IPS-20b (cell line): ENCODE results near the gene CCNK.

ENCODE experiments used
- H3K27ac ChIP-seq: one replicate; pipeline ENCODE4 v1.5.1; 2013; ENCODE audit warnings: low read length
- H3K27me3 ChIP-seq: 2 replicates; pipeline ENCODE4 v1.6.1; 2013; ENCODE audit warnings: mild to moderate bottlenecking, low read length, inconsistent platforms; ENCODE audit not compliant: insufficient read depth
- H3K36me3 ChIP-seq: 2 replicates; pipeline ENCODE4 v1.6.1; 2013; ENCODE audit warnings: low read depth, mild to moderate bottlenecking, inconsistent platforms, low read length, moderate library complexity; ENCODE audit not compliant: insufficient read depth
- H3K4me1 ChIP-seq: 2 replicates; pipeline ENCODE4 v1.6.1; 2013; ENCODE audit warnings: mild to moderate bottlenecking, control low read depth, inconsistent platforms, low read length, moderate library complexity; ENCODE audit not compliant: insufficient read depth
- H3K4me3 ChIP-seq: 2 replicates; pipeline ENCODE4 v1.5.1; 2013; ENCODE audit warnings: mild to moderate bottlenecking, low read length, inconsistent platforms
- H3K9ac ChIP-seq: 2 replicates; pipeline ENCODE4 v1.6.1; 2013; ENCODE audit warnings: low read depth, mild to moderate bottlenecking, inconsistent platforms, low read length, moderate library complexity
- H3K9me3 ChIP-seq: 2 replicates; pipeline ENCODE4 v1.6.1; 2013; ENCODE audit warnings: mild to moderate bottlenecking, low read depth, low read length, inconsistent platforms; ENCODE audit not compliant: insufficient read depth

The CCNK gene

DNA sequence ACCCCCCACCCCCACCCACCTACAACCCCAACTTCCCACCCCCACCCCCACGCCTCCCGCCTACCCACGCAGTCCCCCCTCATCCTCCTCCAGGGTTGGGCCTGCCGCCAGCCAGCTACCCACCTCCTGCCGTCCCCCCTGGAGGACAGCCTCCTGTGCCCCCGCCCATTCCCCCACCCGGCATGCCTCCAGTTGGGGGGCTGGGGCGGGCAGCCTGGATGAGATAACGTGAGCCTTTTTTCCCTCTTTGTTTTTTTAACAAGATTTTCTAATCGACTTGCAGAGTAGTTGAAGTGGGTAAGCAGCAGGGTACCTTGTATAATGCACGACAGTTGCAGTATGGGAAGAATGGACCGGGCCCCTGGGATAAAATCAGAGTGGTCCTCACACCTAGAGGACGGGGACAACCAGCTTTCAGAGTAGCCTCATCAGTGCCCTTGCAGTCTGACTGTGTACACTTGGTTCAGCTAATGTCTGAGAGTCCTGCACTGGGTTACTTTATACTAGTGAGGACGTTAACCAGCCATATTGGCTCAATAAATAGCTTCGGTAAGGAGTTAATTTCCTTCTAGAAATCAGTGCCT, 29.4 kb downstream of the CCNK start:
- peaks cover 70% of the 10 kb centered on the region for H3K36me3 ChIP-seq

GRCh38 chr14:99511421-99512109, 30.4 kb downstream of the CCNK start:
- H3K36me3 ChIP-seq: peaks cover 61% of the 10 kb centered on the region
- H3K27ac ChIP-seq: no peak overlapping the region
- no peak overlapping the region for H3K4me3 ChIP-seq
- no peak overlapping the region for H3K9ac ChIP-seq
- H3K27me3 ChIP-seq: no peaks in the 10 kb centered on the region
- H3K4me1 ChIP-seq: no peaks in the 10 kb centered on the region
- H3K9me3 ChIP-seq: no peaks in the 10 kb centered on the region

More for the DNA sequence above, 29.4 kb downstream of the CCNK start:
- H3K27ac ChIP-seq: no peak overlapping the region
- no peaks in the 10 kb centered on the region for H3K9me3 ChIP-seq
- no peak overlapping the region for H3K4me3 ChIP-seq
- H3K9ac ChIP-seq: no peak overlapping the region
- H3K4me1 ChIP-seq: no peaks in the 10 kb centered on the region
- H3K27me3 ChIP-seq: no peaks in the 10 kb centered on the region

DNA sequence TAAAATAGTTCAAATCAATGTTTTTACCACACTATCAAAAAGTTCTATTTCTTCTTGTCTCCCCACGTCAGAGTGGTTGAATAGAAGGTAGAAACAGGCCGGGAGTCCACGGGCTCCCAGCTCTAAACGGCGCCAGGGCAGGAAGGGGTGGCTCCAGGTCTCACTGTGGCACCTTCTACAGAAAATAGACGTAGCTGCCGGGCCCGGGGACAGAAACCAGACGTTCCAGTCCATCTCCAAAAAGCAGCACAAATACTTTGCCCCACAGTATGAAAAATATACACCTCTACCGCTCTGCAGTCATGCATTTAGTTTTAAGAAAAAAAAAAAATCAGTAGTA, 30.9 kb downstream of the CCNK start:
- Histone ChIP-seq H3K9ac (no peak overlapping the region), H3K4me3 (no peak overlapping the region), H3K27me3 (no peaks in the 10 kb centered on the region), H3K27ac (no peak overlapping the region), H3K9me3 (no peaks in the 10 kb centered on the region), H3K4me1 (no peaks in the 10 kb centered on the region), H3K36me3 (peaks cover 56% of the 10 kb centered on the region)

DNA sequence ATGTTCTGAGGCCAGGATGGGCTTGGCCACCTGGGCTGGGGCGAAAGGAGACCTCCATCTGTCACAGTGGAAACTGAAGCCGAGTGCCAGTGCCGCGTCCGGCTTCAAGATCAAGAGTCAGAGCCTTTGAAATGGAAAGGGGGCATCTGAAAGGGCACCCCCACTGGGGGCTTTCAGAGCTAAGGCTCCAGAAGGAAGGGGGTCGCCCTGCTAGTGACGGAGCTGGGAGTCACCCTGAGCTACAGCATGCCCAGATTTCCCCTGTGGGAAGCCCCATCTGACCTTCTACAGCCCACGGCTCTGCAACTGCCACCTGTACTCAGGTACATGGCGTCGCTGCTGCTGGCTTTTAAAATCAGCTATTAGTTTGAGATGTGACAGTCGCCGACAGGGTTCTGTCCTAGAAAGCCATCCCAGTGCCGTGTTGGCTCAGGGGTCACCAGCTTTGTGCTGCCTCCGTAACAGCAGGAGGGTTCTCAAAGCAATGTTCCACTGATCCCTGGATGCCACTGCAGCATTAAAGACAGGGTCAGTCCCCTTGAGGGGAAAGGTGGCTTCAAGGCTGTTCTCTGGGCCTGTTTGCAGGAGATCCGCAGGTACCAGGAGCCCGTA, 31.5 kb downstream of the CCNK start:
- H3K4me1 ChIP-seq: no peaks in the 10 kb centered on the region
- H3K4me3 ChIP-seq: no peak overlapping the region
- H3K27me3 ChIP-seq: no peaks in the 10 kb centered on the region
- peaks cover 50% of the 10 kb centered on the region for H3K36me3 ChIP-seq
- no peak overlapping the region for H3K27ac ChIP-seq
- H3K9ac ChIP-seq: no peak overlapping the region
- no peaks in the 10 kb centered on the region for H3K9me3 ChIP-seq

- Histone ChIP-seq H3K27ac (no peak overlapping the region), H3K36me3 (peaks cover 44% of the 10 kb centered on the region), H3K9me3 (no peaks in the 10 kb centered on the region), H3K4me3 (no peak overlapping the region), H3K9ac (no peak overlapping the region), H3K27me3 (no peaks in the 10 kb centered on the region), H3K4me1 (0 out of 2 replicates have a peak, but pooled peaks cover 2% of the 10 kb centered on the region)
These were observed 32.0 kb downstream of the CCNK start for GRCh38 chr14:99513183-99513694.

DNA sequence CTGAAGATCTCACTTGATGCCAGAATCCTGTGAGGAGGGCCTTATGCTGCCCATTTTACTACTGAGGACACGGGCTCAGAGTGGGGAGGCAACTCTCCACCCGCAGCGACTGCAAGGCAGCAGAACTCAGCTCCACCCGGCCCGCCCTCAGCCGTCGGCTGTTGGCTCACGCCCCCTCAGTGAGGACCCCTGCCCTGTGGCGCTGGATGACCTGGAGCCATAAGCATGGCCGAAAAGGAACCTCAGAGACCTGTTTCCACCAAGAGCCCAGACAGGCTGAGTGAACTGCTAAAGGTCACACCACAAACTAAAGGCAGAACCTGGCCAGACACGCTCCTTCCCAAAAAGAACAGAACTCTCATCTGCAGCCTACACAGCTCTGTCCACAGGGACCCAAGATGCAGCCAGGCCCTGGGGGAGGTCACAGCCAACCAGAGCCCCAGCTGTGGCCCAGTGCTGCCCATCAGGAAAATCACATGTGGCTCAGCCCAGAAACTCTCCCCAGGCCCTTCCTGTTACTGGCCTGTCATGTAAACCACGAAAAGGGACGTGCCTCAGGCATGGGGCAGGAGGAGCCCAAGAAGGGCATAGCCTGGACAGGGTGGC, 32.8 kb downstream of the CCNK start:
- no peak overlapping the region for H3K9ac ChIP-seq
- no peak overlapping the region for H3K4me3 ChIP-seq
- H3K4me1 ChIP-seq: 0 out of 2 replicates have a peak, but pooled peaks cover 3% of the 10 kb centered on the region
- no peaks in the 10 kb centered on the region for H3K9me3 ChIP-seq
- H3K27ac ChIP-seq: no peak overlapping the region
- H3K27me3 ChIP-seq: no peaks in the 10 kb centered on the region
- peaks cover 36% of the 10 kb centered on the region for H3K36me3 ChIP-seq

DNA sequence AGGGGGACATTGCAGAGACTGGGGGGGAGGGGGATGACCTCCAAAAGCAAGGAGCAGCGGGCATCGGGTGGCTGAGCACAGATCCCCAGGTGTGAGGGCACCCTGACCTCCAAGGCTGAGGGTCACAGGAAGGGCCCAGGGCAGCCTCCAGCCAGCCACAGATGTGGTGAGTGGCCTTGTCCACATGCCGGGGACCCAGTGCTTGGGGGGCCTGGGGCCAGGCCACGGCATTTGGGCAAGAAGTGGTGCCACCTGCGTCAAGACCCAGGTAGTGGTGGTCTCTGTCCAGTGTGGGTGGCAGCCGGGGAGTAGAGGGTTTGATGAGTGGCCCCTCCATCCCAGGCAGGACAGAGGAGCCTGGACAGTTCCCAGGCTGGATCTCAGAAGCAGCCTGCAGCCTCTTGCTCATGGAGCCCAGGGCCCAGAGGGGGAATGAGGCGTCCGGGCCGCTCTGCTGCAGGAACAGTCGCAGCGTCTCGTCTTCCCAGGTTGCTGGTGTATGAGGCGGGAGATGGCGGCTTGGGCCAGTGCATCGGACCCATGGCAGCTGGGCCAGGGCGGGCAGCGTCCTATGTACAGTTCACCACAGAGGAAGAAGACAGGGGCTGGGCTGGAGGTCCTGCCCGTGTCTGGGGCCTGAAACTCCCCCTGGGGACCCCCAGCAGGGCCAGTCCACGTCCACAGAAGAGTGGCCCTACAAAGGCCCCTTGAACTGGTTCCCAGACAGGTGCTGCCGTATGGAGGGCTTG, 33.5 kb downstream of the CCNK start:
- Histone ChIP-seq H3K27ac (no peak overlapping the region), H3K4me1 (0 out of 2 replicates have a peak, but pooled peaks cover 3% of the 10 kb centered on the region), H3K9me3 (no peaks in the 10 kb centered on the region), H3K9ac (no peak overlapping the region), H3K36me3 (peaks cover 29% of the 10 kb centered on the region), H3K4me3 (no peak overlapping the region), H3K27me3 (no peaks in the 10 kb centered on the region)

GRCh38 chr14:99515301-99516155, 34.3 kb downstream of the CCNK start:
- Histone ChIP-seq H3K9ac (no peak overlapping the region), H3K27me3 (no peaks in the 10 kb centered on the region), H3K4me1 (0 out of 2 replicates have a peak, but pooled peaks cover 3% of the 10 kb centered on the region), H3K27ac (no peak overlapping the region), H3K4me3 (no peak overlapping the region), H3K9me3 (no peaks in the 10 kb centered on the region), H3K36me3 (peaks cover 27% of the 10 kb centered on the region)

DNA sequence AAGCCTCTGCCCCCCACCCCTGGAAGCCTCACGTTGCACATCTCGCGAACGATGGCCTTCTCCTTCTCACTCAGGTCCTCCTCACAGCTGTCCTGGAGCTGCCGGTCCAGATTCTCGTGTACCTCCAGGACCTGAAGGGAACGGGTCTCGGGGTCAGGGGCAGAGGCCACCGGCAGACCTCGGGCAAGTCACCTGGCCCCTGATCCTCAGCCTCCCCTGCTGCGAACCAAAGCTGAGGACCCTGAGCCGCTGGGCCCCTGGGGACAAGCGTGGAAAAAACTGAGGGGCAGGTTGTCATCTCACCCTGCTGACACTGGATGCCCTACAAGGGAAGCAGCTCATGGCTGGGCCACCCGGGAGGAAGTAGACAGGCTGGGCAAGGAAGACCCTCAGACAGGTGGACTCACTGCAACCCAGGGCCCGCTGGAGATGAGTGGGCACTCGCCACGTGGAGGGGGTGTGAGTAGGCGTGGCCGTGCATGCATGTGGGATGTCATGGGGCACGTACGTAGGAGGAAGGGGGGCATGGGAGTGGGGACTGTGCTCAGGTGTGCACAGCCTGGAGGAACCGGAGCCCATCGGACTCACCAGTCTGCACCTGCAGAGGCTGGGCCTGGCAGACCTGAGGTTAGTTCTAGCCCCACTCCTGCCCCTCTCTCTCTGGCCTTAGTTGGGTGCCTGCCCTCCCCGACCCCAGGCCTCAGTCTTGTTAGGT, 35.1 kb downstream of the CCNK start:
- Histone ChIP-seq H3K27me3 (no peaks in the 10 kb centered on the region), H3K9ac (no peak overlapping the region), H3K36me3 (peaks cover 21% of the 10 kb centered on the region), H3K4me3 (no peak overlapping the region), H3K4me1 (0 out of 2 replicates have a peak, but pooled peaks cover 3% of the 10 kb centered on the region), H3K9me3 (no peaks in the 10 kb centered on the region), H3K27ac (no peak overlapping the region)

GRCh38 chr14:99516871-99517642, 35.8 kb downstream of the CCNK start:
- Histone ChIP-seq H3K27me3 (no peaks in the 10 kb centered on the region), H3K9me3 (no peaks in the 10 kb centered on the region), H3K9ac (no peak overlapping the region), H3K36me3 (peaks cover 15% of the 10 kb centered on the region), H3K4me3 (no peak overlapping the region), H3K4me1 (peaks cover 3% of the 10 kb centered on the region; the same call in 1 of the 2 replicates), H3K27ac (no peak overlapping the region)
